ENCODE results near the gene ADAMTSL3.

GRCh38 chr15:83656192-83656591, 2.3 kb downstream of the ADAMTSL3 start:
- TF ChIP-seq CTCF (IDR thresholded peaks at IDR 0.05; ENCODE audit: low read depth, low read length, poor library complexity, severe bottlenecking): no peak
- no peak for TF ChIP-seq EZH2phosphoT487 (IDR thresholded peaks at IDR 0.05; ENCODE audit: borderline replicate concordance, low read length)
